IMR-90 (cell line): Measurements from ENCODE around the gene ORM1. TPM values are rescaled to one million over a fixed set of nuclear protein-coding genes. Genes with fewer than 3 reads are reported as not detected.

ENCODE experiments used
- CEBPB ChIP-seq: IDR thresholded peaks from 2 replicates; pipeline ENCODE4 v1.6.1; 2012; ENCODE audit warnings: low read depth, low read length, improper control_type of control experiment
- SMC3 ChIP-seq: fragments of 150-350 bp; IDR thresholded peaks from 2 replicates; pipeline ENCODE4 v1.6.1; 2016; ENCODE audit warnings: low read depth, mild to moderate bottlenecking, antibody characterized with exemption, low read length, moderate library complexity
- polyA plus RNA-seq, 3 experiments: library from polyadenylated mRNA; depleted of rRNA; stranded (reverse); fragments of >200 nt; gene quantifications; 2 replicates each; pipeline ENCODE4 v1.2.3, GENCODE V29; 2012; ENCODE audit warnings: low replicate concordance in 1 of 3
- total RNA-seq: library from RNA; depleted of rRNA; stranded (reverse); fragments of >200 nt; gene quantifications from 2 replicates; pipeline ENCODE4 v1.2.3, GENCODE V29; 2012
- TF ChIP-seq, protein P1 (sequence below): conservative IDR thresholded peaks from 2 replicates; pipeline ENCODE4 v1.5.1; 2012; ENCODE audit warnings: mild to moderate bottlenecking, low read depth, low read length, improper control_type of control experiment

Gene ORM1
- total and polyA plus RNA-seq, 2 of the 4 experiments (the other 2 are of a cell fraction): 0.18 TPM; not detected in 1

GRCh38 chr9:114348906-114349482 lies 26.1 kb downstream of the ORM1 start (continued):
- TF ChIP-seq, protein P1, sequence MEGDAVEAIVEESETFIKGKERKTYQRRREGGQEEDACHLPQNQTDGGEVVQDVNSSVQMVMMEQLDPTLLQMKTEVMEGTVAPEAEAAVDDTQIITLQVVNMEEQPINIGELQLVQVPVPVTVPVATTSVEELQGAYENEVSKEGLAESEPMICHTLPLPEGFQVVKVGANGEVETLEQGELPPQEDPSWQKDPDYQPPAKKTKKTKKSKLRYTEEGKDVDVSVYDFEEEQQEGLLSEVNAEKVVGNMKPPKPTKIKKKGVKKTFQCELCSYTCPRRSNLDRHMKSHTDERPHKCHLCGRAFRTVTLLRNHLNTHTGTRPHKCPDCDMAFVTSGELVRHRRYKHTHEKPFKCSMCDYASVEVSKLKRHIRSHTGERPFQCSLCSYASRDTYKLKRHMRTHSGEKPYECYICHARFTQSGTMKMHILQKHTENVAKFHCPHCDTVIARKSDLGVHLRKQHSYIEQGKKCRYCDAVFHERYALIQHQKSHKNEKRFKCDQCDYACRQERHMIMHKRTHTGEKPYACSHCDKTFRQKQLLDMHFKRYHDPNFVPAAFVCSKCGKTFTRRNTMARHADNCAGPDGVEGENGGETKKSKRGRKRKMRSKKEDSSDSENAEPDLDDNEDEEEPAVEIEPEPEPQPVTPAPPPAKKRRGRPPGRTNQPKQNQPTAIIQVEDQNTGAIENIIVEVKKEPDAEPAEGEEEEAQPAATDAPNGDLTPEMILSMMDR: no peak
- TF ChIP-seq CEBPB (peak; percentile 78), SMC3 (no peak; the same call in 1 of the 2 replicates)
